Uterus (tissue), 2 donors: ENCODE measurements around the gene PEPD.

ENCODE experiments used
- CTCF ChIP-seq, 4 experiments: fragments of 200-600 bp in 2 of 4; fragments of 450-650 bp in 2 of 4; sonication (generic) in 2 of 4; IDR thresholded peaks; one replicate each; pipeline ENCODE4 v1.5.1; 2016 to 2019; ENCODE audit warnings: antibody characterized with exemption in 4 of 4, mild to moderate bottlenecking in 2 of 4, moderate library complexity in 1 of 4
- POLR2A ChIP-seq, 2 donors: fragments of 450-650 bp; IDR thresholded peaks; one replicate each; pipeline ENCODE4 v1.6.1; 2016; ENCODE audit warnings: antibody characterized with exemption in 2 of 2, mild to moderate bottlenecking in 1 of 2, moderate library complexity in 1 of 2

- TF ChIP-seq CTCF (IDR thresholded peaks at IDR 0.05) (no peak), POLR2A (IDR thresholded peaks at IDR 0.05) (no peak)
These were observed 25.3 kb downstream of the PEPD start for GRCh38 chr19:33496038-33496895.
